Renal cortex interstitium (tissue), 11 donors: ENCODE results near the gene PATZ1. TPM values are rescaled to one million over a fixed set of nuclear protein-coding genes. Genes with fewer than 3 reads are reported as not detected.
"Not testable (repeated sequence)": the region's sequence is repeated elsewhere in the genome, so short reads cannot be mapped to it uniquely, and the experiment has no call there.

ENCODE experiments used
- DNase-seq, 11 donors: peaks; one replicate each; pipeline ENCODE4 v3.0.0-alpha.2; 2013; ENCODE audit warnings: low read depth in 9 of 11, low spot score in 4 of 11; ENCODE audit errors: extremely low read depth in 1 of 11
- polyA plus RNA-seq, 3 donors: library from polyadenylated mRNA; unstranded; fragments of 120-200 nt; gene quantifications; one replicate each; pipeline ENCODE4 v1.2.1, GENCODE V29; 2013; ENCODE audit not compliant: insufficient read length in 3 of 3

PATZ1 gene
- polyA plus RNA-seq, 3 donors, result 71.6 to 79.6 (median 71.7) TPM

DNA sequence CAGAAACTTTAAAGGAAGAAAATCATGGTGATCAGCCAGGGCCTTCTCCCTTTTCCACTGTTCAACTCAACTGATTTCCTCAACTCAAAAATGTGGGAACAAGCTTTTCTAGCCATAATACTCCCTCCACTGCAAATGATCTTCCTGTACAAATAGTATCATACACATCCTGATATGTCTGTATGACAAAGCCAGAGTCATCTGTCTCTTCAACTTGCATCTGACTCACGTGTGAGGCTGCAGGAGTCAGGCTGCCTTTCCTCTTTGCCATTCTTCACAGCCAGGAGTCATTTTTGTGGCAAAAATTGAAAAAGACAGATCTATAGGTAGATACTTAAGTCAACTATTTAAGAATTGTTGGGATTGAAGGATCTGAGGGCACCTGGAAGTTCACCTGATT lies 13.3 kb downstream of the PATZ1 start:
- DNase-seq, result no peak

DNA sequence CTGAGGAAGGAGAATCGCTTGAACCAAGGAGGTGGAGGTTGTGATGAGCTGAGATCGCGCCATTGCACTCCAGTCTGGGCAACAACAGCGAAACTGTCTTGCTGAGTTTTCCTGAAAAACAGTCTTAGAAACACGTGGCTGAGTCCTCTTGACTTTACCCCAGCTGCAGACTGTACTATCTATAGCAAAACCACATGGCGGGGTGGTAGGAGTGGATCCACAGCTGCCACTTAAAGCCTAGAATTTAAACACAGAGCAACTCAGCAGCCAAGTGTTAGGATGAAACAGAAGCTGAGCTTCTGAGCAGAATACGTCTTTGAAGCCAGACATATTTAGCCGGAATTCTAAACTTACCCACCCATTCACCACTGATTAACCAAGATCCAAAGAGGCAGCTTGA lies 14.1 kb downstream of the PATZ1 start:
- DNase-seq, result no peak

DNA sequence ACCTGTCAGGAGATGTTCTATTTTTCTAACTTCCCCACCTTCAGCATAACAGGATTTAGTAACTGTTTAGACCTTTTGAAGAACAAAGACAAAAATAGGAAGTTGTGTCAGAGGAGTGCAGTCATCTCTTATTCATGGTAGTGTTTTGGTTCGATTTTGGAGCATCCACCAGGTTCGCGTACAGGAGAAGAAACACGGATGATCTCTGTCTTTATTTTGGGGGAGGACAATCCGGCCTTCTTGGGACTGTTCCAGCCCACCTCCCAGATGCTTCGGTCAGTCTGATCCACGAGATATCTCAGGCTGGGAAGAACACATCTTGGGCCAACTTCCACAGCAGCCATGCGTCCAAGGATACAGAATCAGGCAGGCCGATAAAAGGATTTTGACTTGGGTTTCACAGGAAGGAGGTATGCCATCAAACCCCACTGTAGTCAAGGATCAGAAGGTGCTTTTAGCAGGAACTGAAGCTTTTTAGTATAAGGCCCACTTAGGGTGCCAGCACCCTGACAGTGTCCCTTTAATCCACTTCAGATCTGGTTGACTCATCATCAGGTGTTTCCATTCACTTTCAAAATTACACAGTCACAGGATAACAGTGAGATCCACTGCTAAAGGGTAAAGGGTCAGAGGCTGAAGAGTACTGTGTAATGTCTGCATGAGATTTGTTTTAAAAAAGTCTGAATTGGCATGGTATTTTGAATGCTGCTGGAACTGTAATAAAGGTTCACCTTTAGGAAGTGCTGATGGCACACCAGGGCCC lies 16.5 kb downstream of the PATZ1 start:
- no peak for DNase-seq

DNA sequence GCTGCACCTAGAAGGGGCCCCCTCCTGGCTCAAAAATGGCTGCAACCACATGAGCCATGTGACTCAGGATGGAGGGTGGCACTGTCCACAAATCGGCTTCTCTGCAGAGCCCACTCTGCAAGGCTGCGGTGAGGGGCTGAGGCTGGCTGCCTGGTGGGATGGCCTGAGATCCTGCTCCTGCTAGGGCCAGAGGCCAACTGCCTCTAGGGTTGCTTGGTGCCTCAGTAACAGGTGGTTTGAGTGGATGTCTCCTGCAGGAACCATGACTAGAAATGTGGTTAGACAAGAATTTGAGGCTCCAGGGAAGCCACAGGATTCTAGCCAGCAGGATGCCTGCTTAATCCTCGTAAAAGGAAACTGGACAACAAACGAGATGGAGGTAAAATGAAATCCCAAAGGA lies 17.1 kb downstream of the PATZ1 start:
- DNase-seq, result no peak

DNA sequence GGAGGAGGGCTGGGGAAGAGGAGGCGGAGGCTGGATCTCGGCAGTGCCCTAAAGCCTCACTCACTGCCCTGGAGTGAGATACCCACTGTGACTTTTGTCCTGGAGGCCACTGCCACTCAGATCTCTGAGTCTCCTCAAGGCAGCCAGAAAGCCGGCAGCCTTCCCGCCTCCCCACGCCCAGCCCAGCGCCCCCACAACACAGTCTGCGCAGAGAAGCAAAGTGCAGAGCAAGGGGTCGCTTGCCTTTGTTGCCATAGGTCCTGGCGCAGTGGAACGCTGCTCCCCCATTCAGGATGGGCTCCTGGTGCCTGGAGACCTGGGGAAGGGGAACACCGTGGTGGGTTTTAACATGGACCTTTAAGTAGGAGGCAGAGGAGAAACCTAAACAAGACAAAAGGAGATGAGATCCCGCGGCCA lies 17.6 kb downstream of the PATZ1 start:
- no peak for DNase-seq

DNA sequence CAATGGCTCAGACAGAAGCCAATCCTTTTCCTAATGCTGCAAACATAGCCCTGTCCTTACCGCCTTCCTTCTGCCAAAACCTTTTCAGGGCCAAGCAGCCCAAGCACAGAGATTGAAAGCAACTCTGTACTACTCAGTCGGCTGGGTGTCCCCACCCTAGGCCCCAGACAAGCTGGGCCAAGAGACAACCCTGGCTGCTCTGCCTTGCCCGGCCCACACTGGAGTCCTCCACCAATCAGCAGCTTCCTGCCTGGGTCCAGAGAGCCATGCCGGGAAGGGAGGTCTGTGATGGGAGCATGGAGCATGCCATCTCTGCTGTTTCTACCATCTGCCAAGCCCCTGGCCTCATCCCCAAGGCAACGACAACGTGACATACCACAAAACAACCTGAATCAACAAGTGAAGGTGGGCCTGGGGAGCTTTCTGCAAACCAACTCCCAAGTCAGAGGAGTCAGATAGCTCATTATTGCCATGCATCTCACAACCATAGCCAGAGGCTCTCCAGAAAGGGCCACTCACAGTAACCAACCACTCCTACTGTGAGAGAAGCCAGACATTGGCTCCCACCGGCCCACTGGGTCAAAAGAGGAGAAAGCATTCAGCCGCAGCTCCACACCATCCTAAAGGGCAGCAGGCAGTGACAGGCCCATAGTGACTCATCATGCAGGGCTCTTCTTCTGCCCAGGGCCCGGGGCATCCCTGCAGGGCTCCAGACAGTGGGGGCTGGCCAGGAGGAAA lies 18.2 kb downstream of the PATZ1 start:
- DNase-seq, result no peak

DNA sequence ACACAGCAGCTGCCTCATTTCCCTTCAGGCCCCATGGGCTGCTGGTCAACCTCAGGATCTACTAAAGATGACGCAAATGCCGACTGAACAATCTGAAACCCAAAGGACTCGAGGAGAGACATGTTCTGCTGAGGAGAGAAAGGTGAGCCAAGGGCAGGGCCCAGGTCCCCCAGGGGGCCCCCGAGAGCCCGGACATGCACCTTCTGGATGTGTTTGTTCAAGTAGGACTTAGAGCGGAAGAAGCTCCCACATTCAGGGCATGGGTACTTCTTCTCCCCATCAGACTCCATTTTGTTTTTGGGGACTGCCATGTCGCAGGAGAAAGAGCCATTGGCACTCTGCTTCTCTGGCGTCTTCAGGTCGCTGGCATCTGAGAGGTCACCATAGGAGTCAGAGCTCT lies 19.3 kb downstream of the PATZ1 start:
- no peak for DNase-seq

DNA sequence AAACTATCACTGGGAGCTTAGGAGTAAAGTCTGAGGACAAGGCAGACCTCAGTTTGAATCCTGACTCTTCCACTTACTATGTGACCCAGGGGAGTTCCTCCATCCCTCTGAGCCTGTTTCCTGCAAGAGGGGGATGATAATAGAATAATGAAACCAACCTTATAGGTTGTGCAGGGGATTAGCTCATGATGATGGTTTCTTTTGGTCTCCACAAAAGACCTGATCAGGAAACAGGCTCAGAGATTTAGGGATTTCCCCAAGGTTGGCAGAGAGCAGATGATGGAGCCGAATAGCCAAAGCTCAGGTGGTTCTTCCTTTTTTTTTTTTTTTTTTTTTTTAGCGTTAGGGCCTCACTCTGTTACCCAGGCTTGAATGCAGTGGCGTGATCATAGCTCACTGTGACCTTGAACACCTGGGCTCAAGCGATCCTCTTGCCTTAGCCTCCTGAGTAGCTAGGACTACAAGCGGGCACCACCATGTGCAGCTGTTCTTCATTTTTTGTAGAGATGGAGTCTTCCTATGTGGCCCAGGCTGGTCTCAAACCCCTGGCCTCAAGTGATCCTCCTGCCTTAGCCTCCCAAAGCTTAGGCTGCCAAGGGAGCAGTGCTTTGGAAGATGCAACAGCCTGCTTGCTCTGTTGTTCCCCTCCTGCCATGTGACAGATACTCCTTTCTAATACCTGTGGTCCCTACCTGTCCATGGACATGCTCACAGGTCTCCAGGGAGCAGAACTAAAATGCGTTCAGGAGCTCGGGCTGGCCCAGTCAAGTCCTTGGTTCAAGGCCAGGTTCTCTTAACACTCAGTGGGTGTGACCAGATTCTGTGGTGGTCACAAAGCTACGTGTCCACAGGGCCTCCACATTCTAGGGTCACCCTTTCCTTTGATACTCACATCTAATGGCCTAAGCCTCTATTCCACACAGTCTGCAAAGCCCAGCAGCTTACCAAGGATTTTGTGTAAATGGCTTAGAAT lies 22.3 kb downstream of the PATZ1 start:
- DNase-seq, result no peak

DNA sequence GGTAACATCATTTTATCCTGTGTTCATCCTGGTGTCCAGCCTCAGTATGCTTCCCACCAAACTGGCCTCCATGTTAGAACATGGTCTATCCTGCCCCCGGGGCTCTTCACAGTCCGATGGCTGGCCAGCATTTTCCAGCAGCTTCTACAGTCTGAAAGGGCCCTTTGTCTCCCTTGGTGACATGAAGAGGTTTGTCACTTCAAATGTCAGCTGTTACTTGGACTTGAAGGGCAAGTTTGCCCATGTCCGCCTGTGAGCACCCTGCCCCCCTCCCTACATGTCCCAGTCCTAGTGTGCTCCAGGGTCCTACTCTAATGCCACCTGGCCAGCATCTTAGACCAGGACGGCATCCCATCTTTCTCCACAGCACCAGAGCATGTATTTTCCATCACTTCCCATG lies 24.7 kb downstream of the PATZ1 start:
- no peak for DNase-seq

DNA sequence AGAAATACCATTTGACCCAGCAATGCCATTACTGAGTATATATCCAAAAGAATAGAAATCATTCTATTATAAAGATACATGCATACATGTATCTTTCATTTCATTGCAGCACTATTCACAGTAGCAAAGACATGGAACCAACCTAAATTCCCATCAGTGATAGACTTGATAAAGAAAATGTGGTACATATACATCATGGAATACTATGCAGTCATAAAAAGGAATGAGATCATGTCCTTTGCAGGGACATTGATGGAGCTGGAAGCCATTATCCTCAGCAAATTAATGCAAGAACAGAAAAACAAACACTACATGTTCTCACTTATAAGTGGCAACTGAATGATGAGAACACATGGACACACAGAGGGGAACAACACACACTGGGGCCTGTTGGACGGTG lies 31.9 kb downstream of the PATZ1 start:
- DNase-seq, result not testable (repeated sequence)

DNA sequence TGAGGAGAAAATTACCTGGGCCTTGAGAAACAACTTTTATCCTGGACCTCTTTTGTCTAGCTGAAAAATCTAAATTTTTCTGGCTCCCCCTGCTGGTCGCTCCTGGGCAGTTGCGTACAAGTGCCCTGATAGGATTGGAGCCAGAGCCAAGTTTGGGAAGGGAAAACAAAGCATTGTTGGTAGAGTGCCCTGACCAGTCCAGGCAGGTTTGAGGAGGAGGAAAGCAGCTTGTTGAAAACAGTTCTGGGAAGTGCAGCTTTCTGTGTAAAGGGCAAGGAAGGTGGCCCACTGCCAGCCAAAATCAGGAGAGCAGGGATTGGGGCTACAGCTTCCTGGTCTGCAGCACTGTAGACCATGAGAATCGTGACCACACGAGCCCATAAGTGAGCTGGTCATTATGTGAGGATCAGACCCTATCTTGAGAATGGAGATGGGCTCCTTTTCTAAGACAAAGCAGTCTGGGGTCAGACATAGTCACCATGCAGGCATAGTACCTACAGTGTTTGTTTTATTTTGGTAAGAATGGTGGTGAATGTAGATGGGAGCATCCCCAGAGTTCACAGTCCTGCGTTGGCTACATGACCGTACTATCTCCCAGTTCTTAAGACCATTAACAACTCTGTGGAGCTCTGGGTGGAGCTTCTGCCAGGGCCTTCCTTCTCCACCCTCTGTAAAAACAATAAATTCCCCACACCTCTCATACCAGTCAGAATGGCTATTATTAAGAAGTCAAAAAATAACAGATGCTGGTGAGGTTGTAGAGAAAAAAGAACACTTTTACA lies 32.6 kb downstream of the PATZ1 start:
- DNase-seq, result peak; percentile 22 to 75 (median 57)

DNA sequence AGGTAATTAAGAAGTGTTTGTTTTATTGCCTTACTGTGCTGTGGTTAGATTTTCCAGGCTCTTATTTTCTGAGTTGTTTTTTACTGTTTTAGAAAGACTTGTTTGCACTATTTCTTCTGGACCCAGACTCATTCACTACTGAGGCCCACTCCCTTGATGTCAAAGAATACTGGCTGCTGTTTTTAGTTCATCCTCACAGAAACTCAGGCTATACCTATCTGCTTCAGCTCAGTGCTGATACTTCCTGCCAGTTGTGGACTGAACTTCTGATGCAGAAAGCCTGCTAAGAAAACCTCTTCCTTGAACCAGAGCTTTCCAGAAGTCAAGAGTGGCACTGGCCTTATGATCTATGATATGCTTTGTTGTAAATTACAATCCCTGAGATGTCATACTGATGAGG lies 38.0 kb downstream of the PATZ1 start:
- DNase-seq, result no peak

DNA sequence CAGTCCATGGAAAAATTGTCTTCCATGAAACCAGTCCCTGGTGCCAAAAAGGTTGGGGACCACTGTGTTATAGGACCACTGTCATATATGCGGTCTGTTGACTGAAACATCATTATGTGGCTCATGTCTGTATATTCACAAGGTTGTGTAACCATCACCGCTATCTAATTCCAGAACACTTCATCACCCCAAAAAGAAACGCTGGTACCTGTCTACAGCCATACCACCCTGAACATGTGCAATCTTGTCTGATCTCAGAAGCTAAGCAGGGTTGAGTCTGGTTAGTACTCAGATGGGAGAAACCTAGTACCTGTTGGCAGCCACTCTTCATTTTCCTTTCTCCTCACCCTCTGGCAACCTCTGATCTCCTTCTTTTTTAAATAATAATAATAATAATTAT lies 41.0 kb downstream of the PATZ1 start:
- DNase-seq, result no peak

DNA sequence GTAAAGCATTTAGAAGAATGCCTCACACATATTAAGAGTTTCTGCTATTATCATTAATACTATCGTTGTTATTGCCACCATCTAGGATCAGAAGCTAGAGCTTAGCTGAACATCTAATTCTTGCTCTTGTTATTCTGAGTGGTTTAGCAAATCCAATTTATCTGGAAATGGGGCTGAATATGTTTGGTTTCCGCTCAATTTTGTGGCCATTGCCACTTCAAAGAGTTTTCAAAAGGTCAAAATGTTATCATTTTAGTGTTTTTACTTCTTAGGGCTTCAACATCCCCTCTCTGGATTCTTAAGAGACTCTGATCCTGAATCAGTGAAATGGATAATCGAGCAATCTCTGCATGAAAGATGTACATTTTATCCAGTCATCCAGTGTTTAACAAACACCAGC lies 43.6 kb downstream of the PATZ1 start:
- DNase-seq, result no peak

DNA sequence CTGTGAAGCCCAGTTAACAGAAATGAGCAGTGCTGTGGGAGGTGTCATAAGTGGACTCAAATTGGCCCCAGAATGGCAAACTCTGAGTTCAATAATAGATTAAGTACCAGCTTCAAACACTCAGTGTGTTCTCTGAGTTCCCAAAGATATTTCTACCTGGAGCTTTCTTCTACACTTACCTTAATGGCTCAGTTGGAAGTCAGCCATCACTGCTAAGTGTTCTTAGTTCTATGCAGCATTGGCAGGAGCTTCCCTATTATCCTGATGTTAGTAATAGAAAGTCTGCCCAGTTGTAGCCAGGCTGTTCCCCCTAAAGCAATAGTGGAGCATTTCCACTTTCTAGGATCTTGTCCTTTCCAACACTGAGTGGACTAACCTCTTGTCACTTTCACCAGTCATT lies 44.1 kb downstream of the PATZ1 start:
- DNase-seq, result no peak

DNA sequence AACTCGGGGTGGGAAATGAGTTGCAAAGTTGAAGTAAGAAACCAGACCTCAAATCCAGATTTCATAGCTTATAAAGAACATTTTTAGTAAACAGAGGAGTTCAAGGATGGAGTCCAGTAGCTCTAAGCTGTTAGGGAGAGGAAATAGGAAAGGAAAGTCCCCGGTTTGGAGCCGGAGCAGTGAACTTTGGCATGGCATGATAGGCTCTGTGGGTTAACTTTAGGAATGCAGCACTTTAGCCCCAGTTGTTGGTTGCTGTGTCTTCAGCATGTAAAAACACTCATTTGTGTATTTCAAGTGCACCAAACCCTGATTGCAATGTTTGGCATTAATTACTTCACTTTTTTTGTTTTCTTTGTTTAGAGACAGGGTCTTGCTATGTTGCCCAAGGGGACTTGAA lies 45.2 kb downstream of the PATZ1 start:
- DNase-seq, result no peak

DNA sequence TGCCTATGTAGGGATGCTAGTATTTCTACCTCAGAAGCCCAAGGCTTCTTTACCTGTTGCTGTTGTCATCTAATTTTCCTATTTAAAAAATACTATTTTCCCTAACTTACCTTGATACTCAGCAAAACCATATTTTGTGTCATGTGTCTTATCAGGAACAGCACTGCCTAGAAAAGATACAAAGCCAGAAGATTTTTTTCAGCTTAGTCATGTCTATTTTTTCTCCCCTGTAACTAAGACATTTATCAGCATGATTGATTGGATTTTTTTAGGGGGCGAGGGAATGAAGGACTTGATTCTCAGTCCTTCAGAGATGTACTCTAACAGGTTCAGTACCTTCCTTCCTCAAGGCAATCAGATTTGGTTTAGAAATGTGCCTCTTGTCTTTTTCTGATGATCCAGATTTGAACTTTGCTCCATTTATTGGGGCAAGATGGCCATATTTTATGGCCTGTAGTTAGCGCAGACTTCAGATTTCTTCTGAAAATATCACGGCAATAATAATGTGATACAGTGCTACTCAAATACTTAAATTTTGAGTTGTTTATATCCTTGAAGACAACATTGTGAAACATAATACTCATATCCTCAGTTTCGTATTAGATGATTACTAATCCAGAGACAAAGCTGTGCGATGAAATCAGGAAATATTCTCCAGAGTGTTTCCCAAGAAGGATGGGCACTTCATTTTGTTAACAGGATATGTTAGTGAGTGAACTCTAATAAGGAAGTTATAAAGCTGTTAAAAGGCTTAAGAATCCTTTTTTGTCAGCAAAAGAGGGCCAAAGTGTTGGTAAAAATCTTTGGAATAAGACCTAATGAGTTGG lies 50.1 kb downstream of the PATZ1 start:
- DNase-seq, result no peak

DNA sequence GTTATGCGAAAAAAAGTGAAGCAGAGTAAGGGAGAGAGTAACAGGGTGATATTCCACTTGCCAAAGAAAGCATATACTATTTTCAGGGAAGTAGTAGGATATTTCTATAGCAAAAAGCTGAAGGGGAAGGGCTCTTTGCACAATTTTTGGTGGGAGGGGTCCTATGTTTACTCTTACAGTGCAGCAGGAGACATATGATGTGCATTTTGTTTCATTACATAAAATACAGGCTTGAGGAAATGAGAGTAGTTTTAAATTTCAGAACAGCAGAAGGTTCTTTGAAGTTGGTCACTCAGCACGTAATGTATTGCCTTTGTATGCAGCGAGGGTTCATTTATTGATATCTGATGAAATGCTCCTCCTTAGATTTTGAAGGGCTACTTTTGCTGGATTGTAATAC lies 50.8 kb downstream of the PATZ1 start:
- DNase-seq, result no peak
